LNCaP clone FGC (cell line): Measurements from ENCODE around the gene SPATA6L.
A peak's percentile ranks its signal among the peaks of the same experiment; 100 is the strongest.

ENCODE experiments used
- DNase-seq: peaks from one replicate; pipeline ENCODE4 v3.0.0-alpha.2; 2011; ENCODE audit warnings: low read depth
- H3K4me3 ChIP-seq: 2 replicates; pipeline ENCODE4 v1.5.1; 2011; ENCODE audit warnings: mild to moderate bottlenecking, low read depth, low read length, control low read depth
- CTCF ChIP-seq: IDR thresholded peaks from 2 replicates; pipeline ENCODE4 v1.5.1; 2012; ENCODE audit warnings: mild to moderate bottlenecking; ENCODE audit not compliant: control insufficient read depth, insufficient read depth; ENCODE audit errors: extremely low read depth

Gene SPATA6L

DNA sequence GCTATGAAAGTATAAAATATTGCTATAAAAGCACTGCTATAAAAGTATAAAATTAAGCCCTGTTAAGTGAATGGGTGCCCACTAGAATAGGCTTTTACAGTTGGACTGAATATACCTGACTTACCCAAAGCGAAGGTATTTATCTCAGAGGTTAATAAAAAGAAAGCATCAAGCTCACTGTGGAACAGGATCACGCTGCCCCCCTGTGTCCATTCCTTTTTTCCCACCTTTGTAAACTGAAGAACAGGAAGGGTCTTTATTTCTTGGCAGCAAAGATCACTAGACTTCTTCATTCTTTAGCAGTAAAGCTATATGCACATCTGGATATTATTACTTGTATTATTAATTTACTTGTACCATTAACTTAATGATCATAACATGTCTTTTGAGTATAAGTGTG lies 26.3 kb downstream of the SPATA6L start:
- no peak overlapping the region for H3K4me3 ChIP-seq
- no peak for DNase-seq
- peak; percentile 60 for TF ChIP-seq CTCF

DNA sequence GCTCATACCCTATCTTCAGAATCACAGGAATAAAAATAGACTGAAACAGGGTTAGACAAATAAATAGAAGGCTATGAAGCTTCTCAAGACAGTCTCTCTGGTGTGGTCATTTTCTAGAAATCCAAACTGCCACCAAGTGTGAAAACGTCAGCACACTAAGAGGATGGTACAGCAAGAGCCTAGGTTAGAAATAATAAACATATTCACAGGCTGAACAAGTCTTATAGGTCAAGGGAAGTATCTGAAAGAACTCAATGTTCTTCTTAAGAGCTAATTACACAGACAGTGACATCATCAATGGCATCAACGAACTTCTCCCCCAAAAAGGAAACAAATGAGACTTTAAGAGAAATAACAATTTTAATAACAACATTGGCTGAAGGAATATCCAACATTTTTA lies 26.9 kb downstream of the SPATA6L start:
- no peak for TF ChIP-seq CTCF
- no peak for DNase-seq
- H3K4me3 ChIP-seq = no peak overlapping the region

DNA sequence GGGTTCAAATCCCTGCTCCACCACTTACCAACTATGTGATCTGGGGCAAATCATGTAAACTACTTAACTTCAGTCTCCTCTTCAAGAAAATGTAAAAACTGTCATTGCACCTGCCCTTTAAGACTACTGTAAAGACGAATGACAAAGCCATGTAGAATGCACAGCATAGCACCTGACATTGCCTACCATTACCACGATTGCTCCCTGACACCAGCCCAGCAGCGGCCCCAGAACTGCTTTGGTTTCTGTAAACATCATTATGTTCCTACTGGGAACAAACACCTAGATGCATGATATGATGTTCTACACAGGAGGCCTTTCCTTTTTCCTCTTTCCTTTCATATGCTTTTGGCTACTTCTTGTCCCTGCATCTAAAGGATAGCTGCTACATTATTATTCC lies 27.3 kb downstream of the SPATA6L start:
- no peak for TF ChIP-seq CTCF
- DNase-seq = no peak

DNA sequence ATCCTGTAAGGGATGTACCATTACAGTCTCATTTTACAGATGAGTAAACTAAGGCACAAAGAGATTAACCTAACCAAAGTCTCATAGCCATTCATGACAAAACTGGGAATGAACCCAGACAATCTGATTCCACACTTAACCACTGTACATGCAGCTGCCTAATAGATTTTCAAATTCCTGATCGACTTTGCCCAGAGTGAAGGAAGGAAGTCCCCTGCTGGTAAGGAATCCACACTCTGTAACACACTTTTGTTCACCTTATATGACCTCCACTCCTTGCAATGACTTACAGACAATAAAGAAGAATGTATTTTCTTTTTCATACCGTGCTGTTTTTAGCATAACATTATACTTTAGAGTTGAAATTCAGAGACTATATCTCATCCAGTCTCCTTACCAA lies 35.4 kb downstream of the SPATA6L start:
- H3K4me3 ChIP-seq = no peak overlapping the region
- DNase-seq = no peak
- no peak for TF ChIP-seq CTCF

More for the DNA sequence above, 27.3 kb downstream of the SPATA6L start:
- H3K4me3 ChIP-seq = no peak overlapping the region

- no peak for TF ChIP-seq CTCF
- H3K4me3 ChIP-seq = no peak overlapping the region
- no peak for DNase-seq
Observed at GRCh38 chr9:4622016-4622415, 44.3 kb downstream of the SPATA6L start.

DNA sequence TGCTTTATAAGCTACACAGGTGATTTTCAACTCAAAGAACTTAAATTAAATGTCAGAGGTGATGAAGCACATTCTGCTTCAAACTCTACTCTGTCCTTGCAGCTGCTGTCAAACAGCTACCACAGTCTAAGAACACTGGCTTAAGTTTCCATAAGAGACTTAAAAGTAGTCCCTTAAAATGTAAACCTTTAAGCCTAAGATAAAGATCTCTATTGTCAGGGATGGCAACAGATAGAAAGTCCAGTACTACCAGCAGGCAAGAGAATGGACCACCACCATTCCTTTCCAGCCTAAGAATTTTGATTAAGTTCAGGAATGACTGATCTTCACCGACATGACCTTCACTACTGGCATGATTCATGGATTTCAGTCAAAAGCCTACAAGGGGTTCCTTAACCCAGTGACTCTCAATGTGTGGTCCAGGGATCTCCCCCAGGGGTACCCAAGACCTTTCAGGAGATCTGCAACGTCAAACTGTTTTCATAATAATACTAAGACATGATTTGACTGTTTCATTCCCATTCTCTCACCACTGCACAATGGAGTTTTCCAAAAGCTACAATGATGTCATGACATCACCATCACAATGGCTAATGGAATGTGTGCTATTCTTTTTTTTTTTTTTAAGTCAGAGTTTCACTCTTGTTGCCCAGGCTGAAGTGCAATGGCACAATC lies 45.3 kb downstream of the SPATA6L start:
- no peak for DNase-seq
- no peak overlapping the region for H3K4me3 ChIP-seq
- no peak for TF ChIP-seq CTCF
